HepG2 (cell line): ENCODE measurements around the gene TAGAP. TPM values are rescaled to one million over a fixed set of nuclear protein-coding genes. Genes with fewer than 3 reads are reported as not detected.

ENCODE experiments used
- HDAC1 ChIP-seq: sonication (generic); formaldehyde crosslinking; IDR thresholded peaks from 2 replicates; pipeline ENCODE4 v1.5.1; 2020; ENCODE audit warnings: mild to moderate bottlenecking, missing genetic modification reagents
- RFXAP ChIP-seq: sonication (generic); formaldehyde crosslinking; IDR thresholded peaks from 2 replicates; pipeline ENCODE4 v1.4.0; 2020; ENCODE audit warnings: missing genetic modification reagents, borderline replicate concordance
- USF2 ChIP-seq, 2 experiments: sonication (generic) in 1 of 2; formaldehyde crosslinking in 1 of 2; IDR thresholded peaks; 2 replicates each; pipeline versions ENCODE4 v1.5.1 to v1.6.1; 2011 to 2020; ENCODE audit warnings: borderline replicate concordance in 1 of 2, low read depth in 1 of 2, low read length in 1 of 2, mild to moderate bottlenecking in 1 of 2, missing genetic modification reagents in 1 of 2, moderate library complexity in 1 of 2
- ZNF280D ChIP-seq: sonication (generic); formaldehyde crosslinking; IDR thresholded peaks from 2 replicates; pipeline ENCODE4 v1.5.1; 2020; ENCODE audit warnings: mild to moderate bottlenecking, missing genetic modification reagents
- polyA plus RNA-seq, 8 experiments: library from polyadenylated mRNA; depleted of rRNA in 3 of 8; stranded (reverse) in 7 of 8; unstranded in 1 of 8; fragments of >200 nt; fragmentation: Illumina TruSeq in 4 of 8; extraction: Trizol in 4 of 8; gene quantifications; 2 replicates each; pipeline versions ENCODE4 v1.2.1 to v1.2.3, GENCODE V29; 2011 to 2016; ENCODE audit warnings: low read depth in 4 of 8, missing spikeins in 1 of 8, mixed read lengths in 1 of 8; ENCODE audit not compliant: insufficient read depth in 1 of 8
- total RNA-seq, 5 experiments: library from RNA; depleted of rRNA; stranded (reverse); fragments of >200 nt; fragmentation: Illumina TruSeq; extraction: Trizol; gene quantifications; 2 replicates each; pipeline ENCODE4 v1.2.3, GENCODE V29; 2016; ENCODE audit warnings: low read depth in 1 of 5

Gene TAGAP
- total and polyA plus RNA-seq, 2 of the 13 experiments (the other 11 are each of a cell fraction or from before 2014, with no cell fraction given): not detected

GRCh38 chr6:159002432-159003155 lies 42.2 kb downstream of the TAGAP start (continued):
- TF ChIP-seq RFXAP (CRISPR knock-in tag): no peak
- TF ChIP-seq ZNF280D (CRISPR knock-in tag): no peak
- TF ChIP-seq USF2 (IDR thresholded peaks at IDR 0.05; ENCODE audit: low read depth, low read length): no peak
- TF ChIP-seq USF2 (CRISPR knock-in tag; IDR thresholded peaks at IDR 0.05; ENCODE audit: borderline replicate concordance): no peak
- TF ChIP-seq HDAC1 (CRISPR knock-in tag): no peak
